ENCODE measurements around the gene PALLD. TPM values are rescaled to one million over a fixed set of nuclear protein-coding genes. Genes with fewer than 3 reads are reported as not detected.
A peak's percentile ranks its signal among the peaks of the same experiment; 100 is the strongest.

Gene PALLD
- total and polyA plus RNA-seq, 2 of the 8 experiments (the other 6 are each of a cell fraction or from before 2014, with no cell fraction given): 10.5 to 25.0 TPM

DNA sequence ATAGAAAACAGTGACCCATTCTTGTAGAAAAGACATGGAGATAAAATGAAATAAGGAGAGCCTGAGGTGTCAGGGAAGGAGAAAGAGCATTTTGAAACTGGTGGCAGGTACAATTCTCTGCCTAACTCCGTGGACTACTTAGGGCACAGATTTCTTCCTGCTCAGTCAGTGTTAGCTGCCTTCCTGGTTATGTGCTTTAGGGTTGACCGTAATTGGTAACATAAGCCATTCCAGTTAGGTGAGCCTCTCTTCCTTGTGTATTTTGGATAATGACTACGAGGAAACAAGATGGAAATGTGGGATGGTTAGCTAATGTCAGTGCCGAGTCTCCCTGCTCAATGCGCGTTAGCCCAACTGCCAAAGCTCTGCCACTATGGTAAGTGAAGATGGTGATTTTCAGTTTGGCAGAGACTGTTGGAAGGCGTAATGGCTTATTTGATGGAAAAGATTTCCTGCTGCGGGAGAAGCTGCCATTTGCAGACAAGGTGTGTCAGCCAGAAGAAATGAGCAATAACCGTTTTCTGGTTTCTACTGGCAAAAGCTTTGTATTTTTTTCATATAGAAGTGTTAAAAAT, 339.1 kb downstream of the PALLD start:
- Histone ChIP-seq H2BK15ac (ENCODE audit: low read length) (0 out of 2 replicates have a peak overlapping the region, but pooled peaks have one; percentile 1), H3K36me3 (ENCODE audit: control insufficient read depth in 2 of 4, insufficient read depth in 4 of 4, low read length in 3 of 4) (0 out of 8 replicates have a peak, but pooled peaks cover 0 to 5% (median 0%) of the 10 kb centered on the region in 4 experiments), H3K27me3 (replicated peaks in 1 of 4; ENCODE audit: control insufficient read depth in 3 of 4, extremely low read depth in 1 of 4, insufficient read depth in 3 of 4, low read length in 3 of 4) (peaks cover 0 to 6% (median 4%) of the 10 kb centered on the region in 4 experiments; a peak in 3 of 7 replicates), H3K18ac (ENCODE audit: extremely low read depth, low read length) (no peak overlapping the region), H2AK5ac (ENCODE audit: low read depth, low read length) (no peak overlapping the region), H3K14ac (ENCODE audit: insufficient read length) (no peak overlapping the region), H3K79me1 (ENCODE audit: low read depth, low read length) (no peaks in the 10 kb centered on the region), H3K79me2 (ENCODE audit: control insufficient read depth in 1 of 2, insufficient read depth in 2 of 2, low read length in 2 of 2) (peaks cover 0 to 47% of the 10 kb centered on the region in 2 experiments; a peak in 2 of 4 replicates), H4K8ac (ENCODE audit: extremely low read depth, insufficient read depth, low read length) (no peak overlapping the region), H3K9ac (replicated peaks in 1 of 4; ENCODE audit: extremely low read depth in 1 of 4, low read depth in 3 of 4, low read length in 3 of 4) (no peak overlapping the region), H4K5ac (ENCODE audit: insufficient read length, low read depth, low read length) (no peak overlapping the region), H2BK12ac (ENCODE audit: low read depth, low read length) (no peak overlapping the region), H3K4ac (replicated peaks; ENCODE audit: insufficient read length, low read depth, low read length) (no peak overlapping the region), H2AFZ (ENCODE audit: low read length) (no peak overlapping the region), H3K23ac (ENCODE audit: insufficient read length) (no peak overlapping the region), H3K23me2 (ENCODE audit: low read depth, low read length) (peaks cover 6% of the 10 kb centered on the region), H3K27ac (ENCODE audit: low read depth, low read length) (no peak overlapping the region), H4K20me1 (replicated peaks in 1 of 2; ENCODE audit: control insufficient read depth in 1 of 2, insufficient read depth in 2 of 2, low read length in 2 of 2) (peaks cover 0 to 2% of the 10 kb centered on the region in 2 experiments), H2BK5ac (ENCODE audit: low read depth, low read length) (no peak overlapping the region), H3K4me3 (ENCODE audit: extremely low read depth in 1 of 4, insufficient read depth in 2 of 4, low read depth in 3 of 4, low read length in 4 of 4) (no peak overlapping the region), H3K4me1 (replicated peaks in 1 of 4; ENCODE audit: control insufficient read depth in 3 of 4, insufficient read depth in 4 of 4, low read length in 3 of 4) (peaks cover 0 to 20% (median 5%) of the 10 kb centered on the region in 4 experiments; a peak in 6 of 7 replicates), H3K9me3 (ENCODE audit: insufficient read depth in 2 of 2, low read depth in 1 of 2, low read length in 1 of 2) (no peaks in the 10 kb centered on the region; a peak in 1 of 4 replicates), H2BK120ac (replicated peaks; ENCODE audit: low read depth, low read length) (no peak overlapping the region), H2BK20ac (ENCODE audit: low read length) (no peak overlapping the region), H3K4me2 (ENCODE audit: insufficient read depth in 1 of 2, low read depth in 2 of 2, low read length in 2 of 2) (no peak overlapping the region; a peak in 1 of 4 replicates), H4K91ac (replicated peaks; ENCODE audit: insufficient read length, low read length) (peak overlapping the region; percentile 22), H3K56ac (replicated peaks; ENCODE audit: insufficient read length, low read depth, low read length) (no peak overlapping the region)
- no peak for DNase-seq (ENCODE audit: low read depth in 1 of 2, low spot score in 2 of 2)
- peak; percentile 36 for FAIRE-seq
- 91% methylated on average over 9 of the region's 9 CpGs; no CpG with 5 or more reads in 1 of the 2 experiments for WGBS, 2 experiments (ENCODE audit: extremely low coverage in 1 of 2, insufficient coverage in 1 of 2, insufficient read length in 1 of 2, insufficient replicate concordance in 2 of 2, low coverage in 1 of 2, low lambda C conversion rate in 2 of 2, missing lambda C conversion rate in 1 of 2)
- ChIA-PET POLR2A (ENCODE audit: partially characterized antibody) (interaction anchor here (1.2 to 2.4 kb wide), 3 partner anchors 9 to 20 kb away, joined by 3 to 11 read pairs (median 7); no protein-coding TSS in a partner anchor), CTCF (ENCODE audit: partially characterized antibody) (interaction anchor here (0.6 to 2.2 kb wide), 14 partner anchors 13 to 249 kb away, joined by 3 to 9 read pairs (median 4); no protein-coding TSS in a partner anchor)
- TF ChIP-seq, protein P1, sequence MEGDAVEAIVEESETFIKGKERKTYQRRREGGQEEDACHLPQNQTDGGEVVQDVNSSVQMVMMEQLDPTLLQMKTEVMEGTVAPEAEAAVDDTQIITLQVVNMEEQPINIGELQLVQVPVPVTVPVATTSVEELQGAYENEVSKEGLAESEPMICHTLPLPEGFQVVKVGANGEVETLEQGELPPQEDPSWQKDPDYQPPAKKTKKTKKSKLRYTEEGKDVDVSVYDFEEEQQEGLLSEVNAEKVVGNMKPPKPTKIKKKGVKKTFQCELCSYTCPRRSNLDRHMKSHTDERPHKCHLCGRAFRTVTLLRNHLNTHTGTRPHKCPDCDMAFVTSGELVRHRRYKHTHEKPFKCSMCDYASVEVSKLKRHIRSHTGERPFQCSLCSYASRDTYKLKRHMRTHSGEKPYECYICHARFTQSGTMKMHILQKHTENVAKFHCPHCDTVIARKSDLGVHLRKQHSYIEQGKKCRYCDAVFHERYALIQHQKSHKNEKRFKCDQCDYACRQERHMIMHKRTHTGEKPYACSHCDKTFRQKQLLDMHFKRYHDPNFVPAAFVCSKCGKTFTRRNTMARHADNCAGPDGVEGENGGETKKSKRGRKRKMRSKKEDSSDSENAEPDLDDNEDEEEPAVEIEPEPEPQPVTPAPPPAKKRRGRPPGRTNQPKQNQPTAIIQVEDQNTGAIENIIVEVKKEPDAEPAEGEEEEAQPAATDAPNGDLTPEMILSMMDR (IDR thresholded peaks at IDR 0.05; ENCODE audit: control extremely low read depth in 1 of 3, insufficient read depth in 1 of 3, low read depth in 1 of 3, low read length in 3 of 3): no peak
- TF ChIP-seq NANOG (IDR thresholded peaks at IDR 0.05; ENCODE audit: insufficient read depth, low read depth, low read length, poor library complexity, severe bottlenecking): no peak
- no peak for TF ChIP-seq SUZ12 (IDR thresholded peaks at IDR 0.05; ENCODE audit: low read length)
- TF ChIP-seq SIN3A (conservative IDR thresholded peaks at IDR 0.05 in 1 of 2, IDR thresholded peaks at IDR 0.05 in 1 of 2; ENCODE audit: low read depth in 1 of 2, low read length in 2 of 2): no peak
- no peak for TF ChIP-seq GABPA (IDR thresholded peaks at IDR 0.05; ENCODE audit: borderline replicate concordance, insufficient read depth, low read length)
- TF ChIP-seq KDM1A (IDR thresholded peaks at IDR 0.05; ENCODE audit: borderline replicate concordance, low read length): no peak
- TF ChIP-seq, protein P2, sequence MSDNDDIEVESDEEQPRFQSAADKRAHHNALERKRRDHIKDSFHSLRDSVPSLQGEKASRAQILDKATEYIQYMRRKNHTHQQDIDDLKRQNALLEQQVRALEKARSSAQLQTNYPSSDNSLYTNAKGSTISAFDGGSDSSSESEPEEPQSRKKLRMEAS (IDR thresholded peaks at IDR 0.05): no peak
- no peak for TF ChIP-seq SP2 (IDR thresholded peaks at IDR 0.05; ENCODE audit: low read length)

Data from H1 (cell line).